ENCODE data around the gene MCEMP1. TPM values are rescaled to one million over a fixed set of nuclear protein-coding genes. Genes with fewer than 3 reads are reported as not detected.
"Not testable (repeated sequence)": the region's sequence is repeated elsewhere in the genome, so short reads cannot be mapped to it uniquely, and the experiment has no call there.

The MCEMP1 gene
- total RNA-seq, 1 experiment from 2014 or later: not detected

- not testable (repeated sequence) for DNase-seq (ENCODE audit: low read depth)
These were observed 33.0 kb upstream of the MCEMP1 start for GRCh38 chr19:7643629-7644549.

- DNase-seq (ENCODE audit: low read depth): no peak
These were observed 32.4 kb upstream of the MCEMP1 start for GRCh38 chr19:7644550-7644877.

- no peak for DNase-seq (ENCODE audit: low read depth)
These were observed 31.7 kb upstream of the MCEMP1 start for GRCh38 chr19:7645163-7645562.

- no peak for DNase-seq (ENCODE audit: low read depth)
These were observed 31.0 kb upstream of the MCEMP1 start for GRCh38 chr19:7645656-7646425.

GRCh38 chr19:7646426-7646700 lies 30.5 kb upstream of the MCEMP1 start:
- DNase-seq (ENCODE audit: low read depth): no peak

- DNase-seq (ENCODE audit: low read depth): no peak
These were observed 29.7 kb upstream of the MCEMP1 start for GRCh38 chr19:7647156-7647555.

GRCh38 chr19:7648265-7649014 lies 28.4 kb upstream of the MCEMP1 start:
- DNase-seq (ENCODE audit: low read depth): no peak

DNA sequence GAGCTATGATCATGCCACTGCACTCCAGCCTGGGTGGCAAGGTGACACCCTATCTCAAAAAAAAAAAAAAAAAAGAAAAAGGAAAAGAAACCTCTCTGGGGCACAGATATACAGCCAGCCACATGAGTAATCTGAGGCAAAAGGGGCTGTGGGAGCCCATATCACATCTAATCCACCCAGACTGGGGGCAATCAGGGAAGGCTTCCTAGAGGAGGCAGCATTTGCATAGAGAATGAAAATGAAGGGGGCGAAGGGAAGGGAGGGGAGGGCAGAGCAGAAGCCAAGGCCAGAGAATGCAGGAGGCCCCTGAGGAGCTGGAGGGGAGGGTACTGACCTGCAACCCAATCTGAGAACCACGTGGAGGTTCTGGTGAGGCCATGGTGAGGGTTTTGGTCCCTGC lies 26.7 kb upstream of the MCEMP1 start:
- DNase-seq (ENCODE audit: low read depth): no peak

GRCh38 chr19:7652061-7652641 lies 24.7 kb upstream of the MCEMP1 start:
- DNase-seq (ENCODE audit: low read depth): peak; percentile 66

GRCh38 chr19:7654401-7654800 lies 22.5 kb upstream of the MCEMP1 start:
- DNase-seq (ENCODE audit: low read depth): peak; percentile 59

DNA sequence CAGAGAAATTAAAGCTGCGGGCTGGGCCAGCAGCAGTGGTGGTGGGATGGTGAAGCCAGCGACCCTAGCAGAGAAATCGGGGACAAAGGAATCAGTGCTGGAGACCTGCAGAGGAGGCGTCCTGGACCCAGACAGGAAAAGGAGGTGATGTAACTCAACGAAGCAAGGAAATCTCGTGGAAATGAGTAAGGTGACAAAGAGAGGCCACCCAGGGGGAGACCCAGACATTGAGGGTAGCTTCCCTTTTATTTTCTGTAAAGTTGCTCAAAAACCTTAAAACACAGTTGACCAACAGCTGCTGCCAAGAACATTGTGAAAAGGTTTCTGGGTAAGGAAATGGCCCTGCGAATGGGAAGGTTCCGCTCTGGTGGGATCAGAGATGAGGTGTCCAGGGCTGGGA lies 21.3 kb upstream of the MCEMP1 start:
- no peak for DNase-seq (ENCODE audit: low read depth)

DNA sequence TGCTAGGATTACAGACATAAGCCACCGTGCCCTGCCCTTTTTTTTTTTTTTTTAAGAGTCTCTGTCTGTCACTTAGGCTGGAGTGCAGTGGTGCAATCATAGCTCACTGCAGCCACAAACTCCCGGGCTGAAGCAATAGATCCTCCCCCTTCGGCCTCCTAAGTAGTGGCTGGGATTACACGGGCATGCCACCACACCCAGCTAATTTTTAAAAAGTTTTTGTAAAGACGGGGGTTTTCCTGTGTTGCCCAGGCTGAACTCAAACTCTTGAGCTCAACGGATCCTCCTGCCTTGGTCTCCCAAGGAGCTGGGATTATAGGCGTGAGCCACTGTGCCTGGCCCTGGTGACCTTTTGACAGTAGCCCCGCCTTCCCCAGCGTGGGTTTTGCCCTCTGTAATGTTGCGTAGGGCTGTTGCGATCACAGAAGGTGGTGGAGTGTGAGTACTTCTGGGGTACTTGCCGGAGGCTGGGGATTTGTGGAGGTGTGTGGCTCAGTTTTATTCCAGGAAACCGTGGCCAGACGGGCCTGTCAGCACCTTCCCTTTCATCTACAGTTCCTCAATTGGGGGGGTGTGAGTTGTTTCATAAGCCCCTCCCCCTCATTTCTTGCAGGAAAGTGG lies 19.6 kb upstream of the MCEMP1 start:
- DNase-seq (ENCODE audit: low read depth): no peak

GRCh38 chr19:7658219-7658686 lies 18.6 kb upstream of the MCEMP1 start:
- no peak for DNase-seq (ENCODE audit: low read depth)

GRCh38 chr19:7661744-7662538 lies 14.9 kb upstream of the MCEMP1 start:
- DNase-seq (ENCODE audit: low read depth): no peak

- no peak for DNase-seq (ENCODE audit: low read depth)
These were observed 14.2 kb upstream of the MCEMP1 start for GRCh38 chr19:7662657-7663056.

GRCh38 chr19:7663706-7664105 lies 13.2 kb upstream of the MCEMP1 start:
- no peak for DNase-seq (ENCODE audit: low read depth)

GRCh38 chr19:7665076-7665475 lies 11.8 kb upstream of the MCEMP1 start:
- DNase-seq (ENCODE audit: low read depth): no peak

GRCh38 chr19:7668842-7669241 lies 8.0 kb upstream of the MCEMP1 start, which contains the start of gene RETN:
RETN (plus strand) TSS chr19:7669049; CDS start chr19:7669327, 278 bp downstream.
- DNase-seq (ENCODE audit: low read depth): no peak

DNA sequence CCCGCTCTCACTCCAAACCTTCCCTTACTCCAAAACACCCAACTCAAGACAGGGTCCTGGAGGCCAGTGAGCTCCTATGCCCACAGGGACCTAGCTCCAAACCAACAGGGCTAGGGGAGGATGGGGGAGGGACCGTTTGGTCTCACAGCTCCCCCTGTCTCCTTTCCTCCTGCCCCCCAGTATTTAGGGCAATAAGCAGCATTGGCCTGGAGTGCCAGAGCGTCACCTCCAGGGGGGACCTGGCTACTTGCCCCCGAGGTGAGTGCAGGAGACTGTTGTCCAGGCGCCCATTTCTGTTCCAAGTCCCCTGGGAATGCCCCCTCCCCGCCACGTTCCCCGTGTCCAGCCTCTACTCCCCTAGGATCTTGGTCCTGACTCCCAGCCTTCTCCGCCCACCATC lies 7.2 kb upstream of the MCEMP1 start:
- no peak for DNase-seq (ENCODE audit: low read depth)

DNA sequence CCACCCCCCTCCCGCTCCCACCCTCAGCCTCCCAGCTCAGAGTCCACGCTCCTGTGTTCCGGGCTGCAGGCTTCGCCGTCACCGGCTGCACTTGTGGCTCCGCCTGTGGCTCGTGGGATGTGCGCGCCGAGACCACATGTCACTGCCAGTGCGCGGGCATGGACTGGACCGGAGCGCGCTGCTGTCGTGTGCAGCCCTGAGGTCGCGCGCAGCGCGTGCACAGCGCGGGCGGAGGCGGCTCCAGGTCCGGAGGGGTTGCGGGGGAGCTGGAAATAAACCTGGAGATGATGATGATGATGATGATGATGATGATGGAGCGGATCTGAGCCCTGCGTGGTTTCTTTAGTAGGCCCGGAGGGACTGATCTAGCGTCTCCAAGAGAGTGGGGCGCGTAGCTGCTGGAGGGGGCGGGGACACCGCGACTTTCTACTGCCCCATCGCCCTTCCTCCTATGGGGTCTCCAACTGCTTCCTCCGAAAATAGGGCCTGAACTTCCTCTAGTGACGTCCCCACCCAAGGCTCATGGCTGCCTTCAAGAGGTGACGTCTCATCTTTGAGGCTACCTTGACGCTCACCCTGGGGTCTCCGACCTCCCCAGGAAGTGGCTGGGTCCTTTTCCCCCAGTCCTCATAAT lies 6.6 kb upstream of the MCEMP1 start:
- DNase-seq (ENCODE audit: low read depth): no peak

Data from RPMI7951 (cell line).